Fibroblast of pulmonary artery (primary cell): Measurements from ENCODE around the gene DHX15.

Source experiments
- DNase-seq: peaks from one replicate; pipeline ENCODE4 v3.0.0-alpha.2; 2010; ENCODE audit warnings: low read depth
- H3K4me3 ChIP-seq: replicated peaks from 2 replicates; pipeline ENCODE4 v1.5.1; 2011; ENCODE audit warnings: low read depth, mild to moderate bottlenecking, control low read depth, low read length, moderate library complexity
- CTCF ChIP-seq: IDR thresholded peaks from 2 replicates; pipeline ENCODE4 v1.5.1; 2011; ENCODE audit warnings: mild to moderate bottlenecking, control low read depth, low read length, inconsistent platforms; ENCODE audit errors: missing control alignments

DHX15 gene

DNA sequence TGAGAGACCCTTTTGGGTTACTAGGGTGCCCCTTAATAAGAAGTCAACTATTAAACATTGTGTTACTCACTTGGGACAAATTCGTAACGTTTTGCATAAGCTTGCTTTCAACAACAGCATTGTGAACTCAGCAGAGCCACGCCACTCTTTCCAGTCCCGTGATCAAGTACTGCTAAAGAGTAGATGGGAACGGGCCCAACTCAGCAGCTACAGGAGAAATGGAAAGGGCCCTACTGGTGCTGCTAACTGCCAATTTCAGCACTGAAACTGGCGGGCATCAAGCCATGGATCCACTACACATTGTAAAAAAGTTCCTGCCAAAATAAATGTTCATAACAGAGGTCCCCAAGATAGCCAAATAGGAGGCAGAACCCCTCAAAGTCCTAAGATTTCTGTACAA lies 19.0 kb upstream of the DHX15 start:
- no peak for TF ChIP-seq CTCF
- no peak for DNase-seq
- no peak overlapping the region for H3K4me3 ChIP-seq

DNA sequence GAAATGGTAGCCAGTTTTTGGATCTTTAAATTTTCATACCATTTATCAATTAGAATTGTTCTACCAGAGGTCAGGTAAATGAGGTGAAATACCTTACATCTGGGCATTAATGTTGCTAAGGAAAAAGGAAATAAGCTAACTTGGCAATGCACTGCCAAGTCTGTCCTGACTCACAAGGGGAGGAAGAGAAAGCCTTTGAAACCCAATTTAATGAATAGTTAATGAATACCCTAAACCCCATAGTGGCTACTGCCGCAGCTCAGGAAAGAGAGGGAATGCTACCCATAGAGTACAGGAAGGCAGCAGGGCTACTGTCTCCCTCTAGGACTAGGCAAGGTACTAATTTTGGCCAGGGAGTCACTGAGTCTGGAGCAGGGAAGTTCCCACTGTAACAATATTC lies 16.8 kb upstream of the DHX15 start:
- H3K4me3 ChIP-seq = no peak overlapping the region
- DNase-seq = no peak
- no peak for TF ChIP-seq CTCF

- DNase-seq = no peak
- TF ChIP-seq CTCF = no peak
- H3K4me3 ChIP-seq = no peak overlapping the region
These were observed 14.9 kb upstream of the DHX15 start for GRCh38 chr4:24599275-24599674.

GRCh38 chr4:24598025-24598424 lies 13.7 kb upstream of the DHX15 start:
- TF ChIP-seq CTCF = no peak
- H3K4me3 ChIP-seq = no peak overlapping the region
- DNase-seq = no peak

- TF ChIP-seq CTCF = no peak
- no peak for DNase-seq
These were observed 11.3 kb upstream of the DHX15 start for GRCh38 chr4:24595659-24596058.

GRCh38 chr4:24594887-24595286 lies 10.5 kb upstream of the DHX15 start:
- H3K4me3 ChIP-seq = no peak overlapping the region
- TF ChIP-seq CTCF = no peak
- peak; percentile 36 for DNase-seq

More at GRCh38 chr4:24595659-24596058, 11.3 kb upstream of the DHX15 start:
- no peak overlapping the region for H3K4me3 ChIP-seq

- no peak overlapping the region for H3K4me3 ChIP-seq
- TF ChIP-seq CTCF = no peak
- DNase-seq = no peak
These were observed 5.1 kb upstream of the DHX15 start for GRCh38 chr4:24589448-24589847.
